Measurements from ENCODE around the gene HDGFL3.
A peak's percentile ranks its signal among the peaks of the same experiment; 100 is the strongest.
"Not testable (repeated sequence)": the region's sequence is repeated elsewhere in the genome, so short reads cannot be mapped to it uniquely, and the experiment has no call there.

The HDGFL3 gene

GRCh38 chr15:83207660-83208366 lies at the start of gene HDGFL3:
Gene HDGFL3 (minus strand): TSS chr15:83207823. CDS start chr15:83207414, 409 bp downstream.
- DNase-seq = peak; percentile 67

- DNase-seq = no peak
Observed at GRCh38 chr15:83250781-83251180, 43.2 kb upstream of the HDGFL3 start.

- DNase-seq = no peak
Observed at GRCh38 chr15:83249030-83249343, 41.4 kb upstream of the HDGFL3 start.

- DNase-seq = no peak
Observed at GRCh38 chr15:83248151-83249029, 40.8 kb upstream of the HDGFL3 start.

GRCh38 chr15:83243634-83244033 lies 36.0 kb upstream of the HDGFL3 start:
- DNase-seq = no peak

DNA sequence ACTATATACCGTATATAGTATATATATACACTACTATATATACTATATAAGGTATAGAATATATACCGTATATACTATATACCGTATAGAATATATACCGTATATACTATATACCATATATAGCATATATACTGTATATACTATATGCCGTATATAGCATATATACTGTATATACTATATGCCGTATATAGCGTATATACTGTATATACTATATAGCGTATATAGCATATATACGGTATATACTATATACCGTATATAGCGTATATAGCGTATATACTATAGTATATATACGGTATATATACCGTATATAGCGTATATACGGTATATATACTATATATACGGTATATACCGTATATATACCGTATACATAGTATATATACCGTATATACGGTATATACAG lies 22.6 kb upstream of the HDGFL3 start:
- no peak for DNase-seq

- no peak for DNase-seq
Observed at GRCh38 chr15:83225449-83225848, 17.8 kb upstream of the HDGFL3 start.

DNA sequence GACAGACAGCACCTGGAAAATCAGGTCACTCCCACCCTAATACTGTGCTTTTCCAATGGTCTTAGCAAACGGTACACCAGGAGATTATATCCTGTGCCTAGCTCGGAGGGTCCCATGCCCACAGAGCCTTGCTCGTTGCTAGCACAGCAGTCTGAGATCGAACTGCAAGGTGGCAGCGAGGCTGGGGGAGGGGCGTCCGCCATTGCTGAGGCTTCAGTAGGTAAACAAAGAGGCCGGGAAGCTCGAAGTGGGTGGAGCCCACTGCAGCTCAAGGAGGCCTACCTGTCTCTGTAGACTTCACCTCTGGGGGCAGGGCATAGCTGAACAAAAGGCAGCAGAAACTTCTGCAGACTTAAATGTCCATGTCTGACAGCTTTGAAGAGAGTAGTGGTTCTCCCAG lies 14.2 kb upstream of the HDGFL3 start:
- not testable (repeated sequence) for DNase-seq

GRCh38 chr15:83219026-83219425 lies 11.4 kb upstream of the HDGFL3 start:
- no peak for DNase-seq

- DNase-seq = no peak
Observed at GRCh38 chr15:83215306-83215705, 7.7 kb upstream of the HDGFL3 start.

- DNase-seq = no peak
Observed at GRCh38 chr15:83210619-83211018, 3.0 kb upstream of the HDGFL3 start.

DNA sequence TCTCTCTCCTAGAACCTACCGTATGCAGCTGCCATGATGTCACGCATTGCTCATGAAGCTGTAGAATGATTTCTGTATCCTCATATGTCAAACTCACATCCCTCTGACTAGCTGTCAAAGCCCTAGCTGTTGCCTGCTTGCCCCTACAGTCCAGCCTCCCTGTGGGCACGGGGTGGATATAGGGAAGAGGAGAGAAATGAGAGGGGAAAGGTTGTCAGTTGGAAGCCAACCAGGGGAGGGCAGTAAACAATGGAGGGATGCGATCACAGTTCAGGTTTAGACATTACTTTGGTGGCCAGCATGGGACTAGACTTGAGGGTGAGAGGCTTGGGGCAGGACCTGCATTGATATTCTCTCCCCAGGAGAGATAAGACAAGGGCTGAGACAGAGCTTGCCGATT lies 1.7 kb upstream of the HDGFL3 start:
- DNase-seq = no peak

DNA sequence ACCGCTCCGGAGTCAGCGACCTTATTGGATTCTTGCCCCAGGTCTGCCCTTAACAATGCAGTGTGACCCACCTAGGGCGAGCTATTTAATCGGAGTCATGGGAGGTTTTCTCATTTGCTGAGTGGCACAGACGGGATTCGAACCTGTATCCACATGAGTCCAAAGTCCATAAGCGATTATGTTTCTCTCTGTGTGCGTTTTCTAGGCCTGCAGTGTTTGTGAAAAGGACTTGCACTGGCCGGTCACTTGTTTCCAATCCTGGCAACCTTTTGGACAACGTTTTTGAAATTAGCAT lies 691 bp upstream of the HDGFL3 start:
- no peak for DNase-seq

- DNase-seq = peak; percentile 69
Observed at GRCh38 chr15:83207009-83207659, 489 bp downstream of the HDGFL3 start.

GRCh38 chr15:83206526-83207008 lies 1.1 kb downstream of the HDGFL3 start:
- no peak for DNase-seq

GRCh38 chr15:83205725-83206324 lies 1.8 kb downstream of the HDGFL3 start:
- DNase-seq = no peak

DNA sequence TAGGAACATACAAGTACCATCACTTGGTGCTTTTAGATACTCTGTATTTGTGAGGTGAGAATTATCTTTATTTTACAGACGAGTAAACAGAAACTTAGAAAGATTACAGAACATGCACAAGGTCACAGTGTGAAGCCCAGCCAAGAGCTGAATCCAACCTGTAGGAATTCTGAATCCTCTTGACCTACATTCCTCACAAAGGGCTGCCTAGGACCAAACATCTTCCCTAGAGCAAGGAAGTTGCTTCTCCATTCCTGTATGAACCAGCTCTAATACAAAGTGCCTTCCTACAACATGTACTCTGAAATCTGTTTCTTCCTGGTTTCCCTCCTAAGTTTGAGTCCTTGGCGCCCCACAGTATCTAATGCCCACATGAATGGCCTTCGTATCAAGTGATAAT lies 2.9 kb downstream of the HDGFL3 start:
- no peak for DNase-seq

GRCh38 chr15:83203543-83203942 lies 4.1 kb downstream of the HDGFL3 start:
- DNase-seq = no peak

DNA sequence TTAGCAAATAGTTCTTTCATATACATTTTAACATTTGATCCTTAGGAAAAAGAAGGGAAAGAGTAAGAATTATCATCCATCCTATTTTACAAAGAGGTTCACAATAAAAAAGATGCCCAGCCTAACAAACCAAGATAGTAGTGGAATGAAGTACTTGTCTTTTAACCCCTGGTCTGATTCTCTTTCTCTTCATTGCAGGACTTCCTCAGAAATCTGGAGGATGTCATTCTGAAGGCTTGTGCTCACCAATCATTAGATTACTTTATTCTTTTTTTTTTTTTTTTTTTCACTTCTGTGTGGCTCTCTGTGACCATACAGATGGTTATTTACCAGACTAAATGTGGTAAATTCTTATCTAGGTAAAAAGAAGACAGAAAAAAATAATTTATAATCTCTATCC lies 7.0 kb downstream of the HDGFL3 start:
- DNase-seq = no peak

- DNase-seq = no peak
Observed at GRCh38 chr15:83200162-83200561, 7.5 kb downstream of the HDGFL3 start.

GRCh38 chr15:83199288-83199687 lies 8.3 kb downstream of the HDGFL3 start:
- no peak for DNase-seq

DNA sequence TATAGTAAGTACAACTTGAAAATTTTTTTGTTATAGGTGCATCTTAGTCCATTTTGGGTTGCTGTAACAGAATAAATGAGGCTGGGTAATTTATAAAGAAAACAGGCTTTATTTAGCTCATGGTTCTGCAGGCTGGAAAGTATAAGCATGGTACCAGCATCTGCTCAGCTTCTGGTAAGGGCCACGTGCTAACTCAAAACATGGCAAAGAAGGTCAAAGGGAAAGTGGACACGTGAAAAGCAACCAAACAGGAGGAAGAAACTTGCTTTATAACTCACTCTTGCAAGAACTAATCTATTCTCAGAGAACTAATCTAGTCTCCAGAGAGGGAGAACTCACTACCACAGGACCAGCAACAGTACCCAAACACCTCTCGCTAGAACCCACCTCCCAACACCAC lies 9.1 kb downstream of the HDGFL3 start:
- no peak for DNase-seq

- no peak for DNase-seq
Observed at GRCh38 chr15:83194528-83194927, 13.1 kb downstream of the HDGFL3 start.

DNA sequence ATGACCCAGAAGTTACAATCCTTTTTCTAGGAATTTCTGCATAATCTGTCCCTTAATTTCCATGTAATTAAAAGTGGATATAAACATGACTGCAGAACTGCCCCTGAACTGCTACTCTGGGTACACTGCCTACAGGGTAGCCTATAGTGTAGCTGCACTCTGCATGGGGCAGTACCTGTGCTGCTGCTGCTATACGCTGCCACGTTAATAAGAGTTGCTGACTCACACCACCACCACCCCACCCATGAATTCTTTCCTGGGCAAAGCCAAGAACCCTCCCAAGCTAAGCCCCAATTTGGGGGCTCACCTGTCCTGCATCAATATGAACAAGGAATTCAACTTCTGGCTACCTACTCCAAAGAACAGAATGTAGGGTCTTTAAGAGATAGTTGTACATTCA lies 13.9 kb downstream of the HDGFL3 start:
- DNase-seq = no peak
